Measurements from ENCODE around the gene VENTX. TPM values are rescaled to one million over a fixed set of nuclear protein-coding genes. Genes with fewer than 3 reads are reported as not detected.

Gene VENTX, protein sequence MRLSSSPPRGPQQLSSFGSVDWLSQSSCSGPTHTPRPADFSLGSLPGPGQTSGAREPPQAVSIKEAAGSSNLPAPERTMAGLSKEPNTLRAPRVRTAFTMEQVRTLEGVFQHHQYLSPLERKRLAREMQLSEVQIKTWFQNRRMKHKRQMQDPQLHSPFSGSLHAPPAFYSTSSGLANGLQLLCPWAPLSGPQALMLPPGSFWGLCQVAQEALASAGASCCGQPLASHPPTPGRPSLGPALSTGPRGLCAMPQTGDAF
- total RNA-seq (2022; extraction: Qiagen RNA extraction), result not detected in 5 replicates

DNA sequence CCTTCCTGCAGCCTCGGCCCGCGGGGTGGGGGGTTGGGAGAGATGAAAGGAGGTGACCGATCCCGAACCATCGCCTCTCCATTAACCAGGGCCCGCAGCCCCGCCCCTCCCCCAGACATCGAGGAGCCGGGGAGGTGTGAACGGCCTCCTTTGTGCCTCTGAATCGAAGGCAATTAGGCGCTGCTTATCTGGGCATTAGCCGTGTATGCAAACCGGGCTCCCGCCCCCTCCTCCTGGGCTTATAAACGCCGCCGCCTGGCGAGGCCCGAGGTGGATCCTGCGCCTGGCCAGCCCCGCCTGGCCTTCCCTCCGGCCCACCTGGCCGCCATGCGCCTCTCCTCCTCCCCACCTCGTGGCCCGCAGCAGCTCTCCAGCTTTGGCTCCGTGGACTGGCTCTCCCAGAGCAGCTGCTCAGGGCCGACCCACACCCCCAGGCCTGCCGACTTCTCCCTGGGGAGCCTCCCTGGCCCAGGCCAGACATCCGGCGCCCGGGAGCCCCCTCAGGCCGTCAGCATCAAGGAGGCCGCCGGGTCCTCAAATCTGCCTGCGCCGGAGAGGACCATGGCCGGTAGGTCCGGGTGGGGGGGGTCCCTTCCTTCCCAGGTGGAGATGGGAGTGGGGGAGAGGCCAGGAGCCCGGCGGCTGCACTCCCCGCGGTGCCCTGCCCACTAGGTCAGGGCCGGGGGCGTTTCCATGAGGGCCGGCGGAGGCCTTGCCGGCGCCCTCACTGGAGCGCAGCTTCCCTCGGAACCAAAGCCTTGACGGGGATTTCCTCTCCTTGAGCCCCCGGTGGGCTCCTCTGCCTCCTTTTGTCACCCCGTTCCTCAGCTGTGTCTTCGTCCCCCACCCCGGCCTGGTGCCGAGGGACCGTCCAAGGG, at the start of gene VENTX:
VENTX (plus strand) TSS at position 268 of the 878 bp plus-strand sequence; CDS start at position 328, 60 bp downstream.

DNA sequence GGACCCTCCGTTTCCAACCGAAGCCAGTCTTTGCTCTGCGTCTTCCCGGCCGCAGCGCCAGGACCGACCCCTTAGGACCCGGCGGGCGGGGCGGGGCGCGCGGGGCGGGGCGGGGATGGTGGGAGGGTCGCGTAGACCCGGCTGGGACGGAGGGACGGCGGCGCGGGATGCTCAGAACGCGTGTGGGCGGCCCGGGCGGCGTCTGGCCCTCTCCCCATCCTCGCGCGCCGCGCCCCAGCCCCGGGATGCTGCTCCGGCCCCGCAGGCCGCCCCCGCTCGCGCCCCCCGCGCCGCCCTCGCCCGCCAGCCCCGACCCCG, 7.7 kb upstream of the VENTX start, which contains the start of gene UTF1:
UTF1 (plus strand) TSS at position 174 of the 318 bp plus-strand sequence; CDS start at position 246, 72 bp downstream.

DNA sequence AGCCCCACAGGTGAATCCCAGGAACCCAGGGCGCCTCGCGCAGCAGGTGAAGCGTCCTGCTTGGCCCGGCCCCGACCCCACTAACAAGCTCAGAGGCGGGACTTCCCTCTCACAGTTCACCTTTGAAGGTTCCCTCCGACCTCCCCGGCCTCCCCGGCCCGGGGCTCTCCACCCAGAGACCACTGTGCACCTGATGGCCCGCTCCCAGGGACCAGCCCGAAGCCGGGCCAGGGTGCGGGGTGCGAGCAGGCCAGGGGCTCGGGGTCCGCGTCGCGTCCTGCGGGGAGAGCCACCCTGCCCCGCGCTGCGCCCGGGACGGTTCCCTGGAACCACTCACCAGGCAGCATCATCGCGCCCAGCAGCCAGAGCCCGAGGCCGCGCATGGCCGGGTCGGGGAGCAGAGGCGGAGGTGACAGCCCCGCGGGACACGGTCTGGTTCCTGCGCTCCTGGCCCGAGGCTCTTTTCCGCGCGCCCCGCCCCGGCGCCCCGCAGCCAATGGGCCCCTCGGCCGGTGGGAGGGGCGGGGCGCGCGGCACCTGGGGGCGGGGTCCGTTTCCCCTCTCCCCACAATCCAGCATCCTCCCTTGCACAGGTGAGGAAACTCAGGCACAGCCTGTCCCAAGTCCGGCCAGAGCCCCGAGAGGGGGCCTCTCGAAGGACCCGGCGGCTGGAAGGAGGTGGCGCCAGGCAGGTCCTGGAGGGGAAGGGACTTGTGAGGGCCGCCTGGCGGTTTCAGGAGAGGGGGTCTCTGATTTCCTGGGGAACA, 39.0 kb downstream of the VENTX start, which contains the start of gene ADAM8:
ADAM8 (minus strand) TSS at position 434 of the 767 bp plus-strand sequence; CDS start at position 383, 51 bp downstream.

Other genes starting within 250 kb of the VENTX start
- gene ADGRA1, start 149.9 kb upstream of the VENTX start, total RNA-seq (2022; extraction: Qiagen RNA extraction), result 0.24 to 0.44 TPM (median 0.34 TPM) in 5 replicates
- gene KNDC1, start 77.6 kb upstream of the VENTX start, total RNA-seq (2022; extraction: Qiagen RNA extraction), result 0.60 to 1.5 TPM (median 1.3 TPM) in 5 replicates
- gene UTF1, start 7.6 kb upstream of the VENTX start, total RNA-seq (2022; extraction: Qiagen RNA extraction), result not detected in 5 replicates
- 1.2 to 2.9 TPM (median 2.6 TPM) in 5 replicates for gene ADAM8, start 39.0 kb downstream of the VENTX start, total RNA-seq (2022; extraction: Qiagen RNA extraction)
- 36.0 to 38.5 TPM (median 37.2 TPM) in 5 replicates for gene TUBGCP2, start 71.0 kb downstream of the VENTX start, total RNA-seq (2022; extraction: Qiagen RNA extraction)
- 60.8 to 75.5 TPM (median 68.0 TPM) in 5 replicates for gene ZNF511, start 71.1 kb downstream of the VENTX start, total RNA-seq (2022; extraction: Qiagen RNA extraction)
- gene CALY, start 99.0 kb downstream of the VENTX start, total RNA-seq (2022; extraction: Qiagen RNA extraction), result 0.30 to 0.52 TPM (median 0.46 TPM) in 5 replicates
- gene PRAP1, start 109.5 kb downstream of the VENTX start, total RNA-seq (2022; extraction: Qiagen RNA extraction), result 0.09 to 0.21 TPM (median 0.13 TPM) in 3 of 5 replicates, not detected in the others
- 11.3 to 14.6 TPM (median 13.2 TPM) in 5 replicates for gene FUOM, start 120.2 kb downstream of the VENTX start, total RNA-seq (2022; extraction: Qiagen RNA extraction)
- gene ECHS1, start 135.5 kb downstream of the VENTX start, total RNA-seq (2022; extraction: Qiagen RNA extraction), result 130 to 143 TPM (median 133 TPM) in 5 replicates
- 1.4 to 2.5 TPM (median 2.0 TPM) in 5 replicates for gene PAOX, start 141.4 kb downstream of the VENTX start, total RNA-seq (2022; extraction: Qiagen RNA extraction)
- gene MTG1, start 156.3 kb downstream of the VENTX start, total RNA-seq (2022; extraction: Qiagen RNA extraction), result 37.9 to 48.9 TPM (median 47.8 TPM) in 5 replicates
- 0.30 to 0.41 TPM (median 0.33 TPM) in 5 replicates for gene SPRN, start 186.8 kb downstream of the VENTX start, total RNA-seq (2022; extraction: Qiagen RNA extraction)
- gene SCART1, start 216.1 kb downstream of the VENTX start, total RNA-seq (2022; extraction: Qiagen RNA extraction), result 0.14 to 0.33 TPM (median 0.29 TPM) in 5 replicates